ENCODE results near the gene BLOC1S3. TPM values are rescaled to one million over a fixed set of nuclear protein-coding genes. Genes with fewer than 3 reads are reported as not detected.

Gene BLOC1S3
- polyA plus RNA-seq, 2 of the 4 experiments (the other 2 are of a cell fraction) = 7.5 to 12.2 TPM

DNA sequence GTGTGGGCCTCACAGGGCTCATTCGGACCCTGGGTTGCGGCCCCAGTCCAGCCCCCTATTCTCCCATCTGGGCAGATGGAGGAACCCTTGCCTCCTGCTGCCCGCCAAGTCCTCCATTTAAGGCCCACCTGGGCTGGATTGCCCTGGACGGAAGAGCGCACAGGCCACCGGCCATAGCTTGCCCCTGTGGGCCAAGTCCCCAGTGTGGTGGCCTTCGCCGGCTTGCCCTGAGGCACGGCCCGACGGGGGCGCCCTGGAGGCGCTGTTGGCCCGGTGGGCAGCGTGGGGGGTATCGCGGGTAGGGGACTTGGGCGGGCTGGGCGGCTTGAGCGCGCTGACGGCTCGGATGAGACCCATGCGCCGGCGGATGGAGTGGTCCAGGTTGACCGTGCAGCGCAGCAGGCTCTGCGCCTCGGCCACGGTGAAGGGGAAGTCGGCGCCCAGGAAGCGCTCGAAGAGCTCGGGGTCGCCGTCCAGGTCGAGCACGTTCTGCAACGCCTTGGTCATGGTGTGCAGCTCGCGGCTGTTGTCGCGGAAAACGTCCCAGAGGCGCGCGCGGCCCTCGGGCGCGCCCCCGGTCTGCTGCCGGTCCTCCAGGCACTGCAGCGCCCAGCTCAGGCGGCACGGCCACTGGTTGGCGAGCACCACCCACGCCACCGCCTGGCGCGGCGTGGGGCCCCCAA lies 26.6 kb upstream of the BLOC1S3 start:
- Histone ChIP-seq H3K4me1 (peaks cover 21% of the 10 kb centered on the region; the same call in 2 of the 3 replicates), H3K4me2 (no peak overlapping the region), H3K27ac (peak overlapping the region in 1 of 2 experiments; percentile 26; a peak in 1 of 6 replicates), H3K9me3 (no peaks in the 10 kb centered on the region), H3K4me3 (no peak overlapping the region)
- FAIRE-seq = no peak
- DNase-seq (ENCODE audit: low read depth in 1 of 2, low spot score in 1 of 2) = no peak
- ATAC-seq = no peak
- TF ChIP-seq, protein P1, sequence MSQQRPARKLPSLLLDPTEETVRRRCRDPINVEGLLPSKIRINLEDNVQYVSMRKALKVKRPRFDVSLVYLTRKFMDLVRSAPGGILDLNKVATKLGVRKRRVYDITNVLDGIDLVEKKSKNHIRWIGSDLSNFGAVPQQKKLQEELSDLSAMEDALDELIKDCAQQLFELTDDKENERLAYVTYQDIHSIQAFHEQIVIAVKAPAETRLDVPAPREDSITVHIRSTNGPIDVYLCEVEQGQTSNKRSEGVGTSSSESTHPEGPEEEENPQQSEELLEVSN (IDR thresholded peaks at IDR 0.05; ENCODE audit: borderline replicate concordance, low read depth) = no peak
- TF ChIP-seq HEYL (CRISPR knock-in tag; IDR thresholded peaks at IDR 0.05) = no peak
- WGBS (ENCODE audit: missing lambda C conversion rate) = 95% methylated on average over 47 of the region's 64 CpGs
- CTCF ChIA-PET = interaction anchor here (1.0 to 1.5 kb wide), 2 partner anchors 11 to 92 kb away, joined by 3 read pairs; no protein-coding TSS in a partner anchor
- POLR2A ChIA-PET = no interaction called here

DNA sequence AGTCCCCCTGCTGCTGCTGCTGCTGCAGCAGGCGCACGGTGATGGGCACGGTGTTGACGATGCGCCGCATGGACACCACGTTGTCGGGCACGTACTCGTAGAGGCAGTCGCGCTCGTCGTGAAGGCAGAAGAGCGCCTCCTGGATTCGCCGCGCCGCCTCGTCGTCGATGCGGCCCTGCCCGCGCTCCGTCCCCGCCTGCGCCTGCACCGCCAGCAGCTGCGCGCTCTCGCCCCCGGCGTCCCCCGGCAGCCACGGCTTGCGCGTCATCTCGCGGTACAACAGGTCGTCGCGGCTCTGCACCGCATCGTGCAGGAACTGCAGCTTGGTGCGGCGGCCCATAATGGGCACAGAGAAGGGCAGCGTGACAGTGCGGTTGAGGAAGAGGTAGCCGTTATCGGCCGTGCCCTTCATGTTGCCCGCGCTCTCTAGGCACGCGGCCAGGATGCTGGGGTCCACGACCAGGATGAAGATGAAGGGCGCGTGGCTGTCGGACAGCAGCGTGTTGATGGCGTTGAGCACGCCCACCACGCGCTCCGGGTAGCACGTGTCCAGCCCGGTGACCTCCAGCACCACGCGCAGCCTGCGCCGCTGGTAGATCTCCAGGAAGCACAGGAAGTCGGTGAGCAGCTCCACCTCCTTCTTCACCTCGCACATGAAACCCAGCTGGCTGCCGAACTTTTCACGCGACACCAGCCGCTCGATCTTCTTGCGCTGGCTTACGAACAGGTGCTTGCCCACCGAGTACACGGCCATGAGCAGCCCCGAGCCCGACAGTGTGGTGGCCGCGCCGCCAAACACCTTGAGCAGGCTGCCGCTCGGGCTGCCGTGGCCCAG lies 25.9 kb upstream of the BLOC1S3 start:
- no peak for TF ChIP-seq POLR2A (IDR thresholded peaks at IDR 0.05; ENCODE audit: low read length)
- no peak for TF ChIP-seq MAFK (IDR thresholded peaks at IDR 0.05; ENCODE audit: partially characterized antibody)
- TF ChIP-seq, protein P2, sequence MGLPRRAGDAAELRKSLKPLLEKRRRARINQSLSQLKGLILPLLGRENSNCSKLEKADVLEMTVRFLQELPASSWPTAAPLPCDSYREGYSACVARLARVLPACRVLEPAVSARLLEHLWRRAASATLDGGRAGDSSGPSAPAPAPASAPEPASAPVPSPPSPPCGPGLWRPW (IDR thresholded peaks at IDR 0.05) = no peak
- TF ChIP-seq HOXA7 (CRISPR knock-in tag; IDR thresholded peaks at IDR 0.05) = no peak
- TF ChIP-seq, protein P1 (IDR thresholded peaks at IDR 0.05; ENCODE audit: borderline replicate concordance, low read depth) = no peak
- no peak for TF ChIP-seq EP300 (IDR thresholded peaks at IDR 0.05)
- TF ChIP-seq CHD4 (IDR thresholded peaks at IDR 0.05; ENCODE audit: borderline replicate concordance) = no peak
- no peak for TF ChIP-seq ZSCAN20 (CRISPR knock-in tag; IDR thresholded peaks at IDR 0.05)
- no peak for TF ChIP-seq FOXS1 (CRISPR knock-in tag; IDR thresholded peaks at IDR 0.05)
- TF ChIP-seq, protein P3, sequence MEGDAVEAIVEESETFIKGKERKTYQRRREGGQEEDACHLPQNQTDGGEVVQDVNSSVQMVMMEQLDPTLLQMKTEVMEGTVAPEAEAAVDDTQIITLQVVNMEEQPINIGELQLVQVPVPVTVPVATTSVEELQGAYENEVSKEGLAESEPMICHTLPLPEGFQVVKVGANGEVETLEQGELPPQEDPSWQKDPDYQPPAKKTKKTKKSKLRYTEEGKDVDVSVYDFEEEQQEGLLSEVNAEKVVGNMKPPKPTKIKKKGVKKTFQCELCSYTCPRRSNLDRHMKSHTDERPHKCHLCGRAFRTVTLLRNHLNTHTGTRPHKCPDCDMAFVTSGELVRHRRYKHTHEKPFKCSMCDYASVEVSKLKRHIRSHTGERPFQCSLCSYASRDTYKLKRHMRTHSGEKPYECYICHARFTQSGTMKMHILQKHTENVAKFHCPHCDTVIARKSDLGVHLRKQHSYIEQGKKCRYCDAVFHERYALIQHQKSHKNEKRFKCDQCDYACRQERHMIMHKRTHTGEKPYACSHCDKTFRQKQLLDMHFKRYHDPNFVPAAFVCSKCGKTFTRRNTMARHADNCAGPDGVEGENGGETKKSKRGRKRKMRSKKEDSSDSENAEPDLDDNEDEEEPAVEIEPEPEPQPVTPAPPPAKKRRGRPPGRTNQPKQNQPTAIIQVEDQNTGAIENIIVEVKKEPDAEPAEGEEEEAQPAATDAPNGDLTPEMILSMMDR (IDR thresholded peaks at IDR 0.05) = no peak
- no peak for TF ChIP-seq RCOR1 (IDR thresholded peaks at IDR 0.05; ENCODE audit: low read depth, low read length)
- no peak for TF ChIP-seq HDAC2 (IDR thresholded peaks at IDR 0.05)
- TF ChIP-seq NPAS2 (CRISPR knock-in tag; IDR thresholded peaks at IDR 0.05; ENCODE audit: borderline replicate concordance) = no peak
- 93% methylated on average over 91 of the region's 91 CpGs for WGBS (ENCODE audit: missing lambda C conversion rate)
- Histone ChIP-seq H3K27ac (peak overlapping the region in 1 of 2 experiments; percentile 50; a peak in 1 of 6 replicates), H3K4me3 (no peak overlapping the region), H3K4me2 (no peak overlapping the region), H3K9me3 (no peaks in the 10 kb centered on the region), H3K4me1 (peaks cover 21% of the 10 kb centered on the region; the same call in 2 of the 3 replicates)
- no peak for DNase-seq (ENCODE audit: low read depth in 1 of 2, low spot score in 1 of 2)
- ChIA-PET POLR2A (no interaction called here), CTCF (interaction anchor here (1.2 to 1.5 kb wide), 3 partner anchors 12 to 52 kb away, joined by 3 read pairs; partner anchors contain the start of genes BLOC1S3 and TRAPPC6A)
- no peak for FAIRE-seq
- no peak for ATAC-seq

DNA sequence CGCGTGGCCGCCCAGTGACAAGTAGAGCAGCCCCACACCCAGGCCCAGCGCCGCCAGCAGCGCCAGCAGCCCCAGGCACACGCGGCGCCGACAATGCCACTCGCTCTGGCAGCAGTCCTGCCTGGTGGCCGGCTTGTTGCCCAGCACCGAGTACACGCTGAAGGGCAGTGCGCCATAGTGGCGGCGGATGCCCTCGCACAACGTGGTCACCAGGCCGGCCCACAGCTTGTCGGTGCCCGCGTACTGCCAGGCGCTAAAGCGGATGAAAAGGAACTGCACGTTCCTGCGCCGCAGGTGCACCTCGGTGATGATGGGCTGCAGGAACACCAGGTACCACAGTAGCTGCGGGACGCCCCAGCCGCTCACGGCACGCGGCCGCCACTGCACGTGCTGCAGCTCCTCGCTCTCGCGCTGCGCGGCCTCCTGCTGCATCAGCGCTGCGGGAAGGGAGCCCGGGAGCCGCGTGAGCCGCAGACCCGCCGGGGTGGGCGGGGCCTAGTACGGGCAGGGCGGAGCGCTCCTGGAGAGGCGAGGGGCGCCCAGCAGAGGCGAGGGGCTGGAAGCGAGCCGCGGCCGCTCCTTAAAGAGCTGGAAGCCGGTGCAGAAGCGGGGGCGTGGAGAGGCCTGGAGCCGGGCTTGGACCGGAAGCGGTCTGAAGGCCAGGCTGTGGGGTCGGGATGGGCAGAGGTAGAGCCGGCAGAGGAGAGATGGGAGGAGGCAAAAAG lies 25.1 kb upstream of the BLOC1S3 start:
- Histone ChIP-seq H3K4me3 (no peak overlapping the region), H3K4me1 (peaks cover 21% of the 10 kb centered on the region; the same call in 2 of the 3 replicates), H3K27ac (peak overlapping the region; percentile 50 to 58; a peak in 2 of 6 replicates), H3K9me3 (no peaks in the 10 kb centered on the region), H3K4me2 (no peak overlapping the region; the same call in 2 of the 3 replicates)
- ChIA-PET POLR2A (no interaction called here), CTCF (interaction anchor here (0.6 to 1.4 kb wide), 6 partner anchors 10 to 53 kb away, joined by 3 to 5 read pairs (median 3); partner anchors contain the start of genes BLOC1S3 and TRAPPC6A)
- ATAC-seq = no peak
- WGBS (ENCODE audit: missing lambda C conversion rate) = 93% methylated on average over 61 of the region's 69 CpGs
- no peak for FAIRE-seq
- TF ChIP-seq ZSCAN20 (CRISPR knock-in tag; IDR thresholded peaks at IDR 0.05) = no peak
- TF ChIP-seq, protein P4, sequence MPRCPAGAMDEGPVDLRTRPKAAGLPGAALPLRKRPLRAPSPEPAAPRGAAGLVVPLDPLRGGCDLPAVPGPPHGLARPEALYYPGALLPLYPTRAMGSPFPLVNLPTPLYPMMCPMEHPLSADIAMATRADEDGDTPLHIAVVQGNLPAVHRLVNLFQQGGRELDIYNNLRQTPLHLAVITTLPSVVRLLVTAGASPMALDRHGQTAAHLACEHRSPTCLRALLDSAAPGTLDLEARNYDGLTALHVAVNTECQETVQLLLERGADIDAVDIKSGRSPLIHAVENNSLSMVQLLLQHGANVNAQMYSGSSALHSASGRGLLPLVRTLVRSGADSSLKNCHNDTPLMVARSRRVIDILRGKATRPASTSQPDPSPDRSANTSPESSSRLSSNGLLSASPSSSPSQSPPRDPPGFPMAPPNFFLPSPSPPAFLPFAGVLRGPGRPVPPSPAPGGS (IDR thresholded peaks at IDR 0.05) = no peak
- no peak for DNase-seq (ENCODE audit: low read depth in 1 of 2, low spot score in 1 of 2)

Data from A549 (cell line).